Effector memory CD8-positive, alpha-beta T cell (primary cell): ENCODE measurements around the gene ANKRD18B.
"Not testable (repeated sequence)": the region's sequence is repeated elsewhere in the genome, so short reads cannot be mapped to it uniquely, and the experiment has no call there.

Source experiments
- ATAC-seq: fragments of 150-1000 bp; cut with Tn5 transposase; replicated peaks from 2 replicates; pipeline ENCODE4 v1.10.0; 2021; ENCODE audit warnings: mild to moderate bottlenecking, moderate library complexity
- DNase-seq, 3 experiments: peaks; one replicate each; pipeline ENCODE4 v3.0.0; 2021
- H3K27ac Mint-ChIP-seq, 2 donors: one replicate each; pipeline ENCODE4 v1.8.0; 2022; ENCODE audit warnings: mild to moderate bottlenecking in 2 of 2, mixed read lengths in 2 of 2, moderate library complexity in 2 of 2
- H3K27me3 Mint-ChIP-seq, 2 donors: one replicate each; pipeline ENCODE4 v1.8.0; 2022; ENCODE audit warnings: mixed read lengths in 2 of 2
- H3K36me3 Mint-ChIP-seq: one replicate; pipeline ENCODE4 v1.8.0; 2022; ENCODE audit warnings: mild to moderate bottlenecking, moderate library complexity, mixed read lengths; ENCODE audit not compliant: insufficient read depth
- H3K4me1 Mint-ChIP-seq, 2 donors: one replicate each; pipeline ENCODE4 v1.8.0; 2022; ENCODE audit warnings: low read depth in 2 of 2, mixed read lengths in 2 of 2
- H3K4me3 Mint-ChIP-seq, 2 donors: one replicate each; pipeline ENCODE4 v1.8.0; 2022; ENCODE audit warnings: mild to moderate bottlenecking in 2 of 2, mixed read lengths in 2 of 2, moderate library complexity in 2 of 2
- H3K9me3 Mint-ChIP-seq, 2 donors: one replicate each; pipeline ENCODE4 v1.8.0; 2022; ENCODE audit warnings: mixed read lengths in 2 of 2

Gene ANKRD18B

DNA sequence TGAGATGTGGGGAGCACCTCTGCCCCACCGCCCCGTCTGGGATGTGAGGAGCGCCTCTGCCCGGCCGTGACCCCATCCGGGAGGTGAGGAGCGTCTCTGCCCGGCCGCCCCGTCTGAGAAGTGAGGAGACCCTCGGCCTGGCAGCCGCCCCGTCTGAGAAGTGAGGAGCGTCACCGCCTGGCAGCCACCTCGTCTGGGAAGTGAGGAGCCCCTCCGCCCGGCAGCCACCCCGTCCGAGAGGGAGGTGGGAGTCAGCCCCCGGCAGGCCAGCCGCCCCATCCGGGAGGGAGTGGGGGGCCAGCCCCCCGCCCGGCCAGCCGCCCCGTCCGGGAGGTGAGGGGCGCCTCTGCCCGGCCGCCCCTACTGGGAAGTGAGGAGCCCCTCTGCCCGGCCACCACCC lies 76.9 kb downstream of the ANKRD18B start:
- not testable (repeated sequence) for DNase-seq, H3K36me3 Mint-ChIP-seq, H3K4me1 Mint-ChIP-seq, H3K27me3 Mint-ChIP-seq, H3K4me3 Mint-ChIP-seq, ATAC-seq, H3K9me3 Mint-ChIP-seq, H3K27ac Mint-ChIP-seq

GRCh38 chr9:33604249-33604648 lies 80.2 kb downstream of the ANKRD18B start:
- H3K4me3 Mint-ChIP-seq, DNase-seq, ATAC-seq, H3K9me3 Mint-ChIP-seq, H3K27ac Mint-ChIP-seq, H3K36me3 Mint-ChIP-seq, H3K4me1 Mint-ChIP-seq: not testable (repeated sequence)
- H3K27me3 Mint-ChIP-seq, result peaks cover 15 to 16% of the 10 kb centered on the region in 2 donors

- not testable (repeated sequence) for H3K4me1 Mint-ChIP-seq, ATAC-seq, H3K4me3 Mint-ChIP-seq, H3K9me3 Mint-ChIP-seq, H3K36me3 Mint-ChIP-seq, H3K27ac Mint-ChIP-seq, DNase-seq
- peaks cover 15 to 16% of the 10 kb centered on the region in 2 donors for H3K27me3 Mint-ChIP-seq
Measured at GRCh38 chr9:33604936-33605335, 80.9 kb downstream of the ANKRD18B start.

DNA sequence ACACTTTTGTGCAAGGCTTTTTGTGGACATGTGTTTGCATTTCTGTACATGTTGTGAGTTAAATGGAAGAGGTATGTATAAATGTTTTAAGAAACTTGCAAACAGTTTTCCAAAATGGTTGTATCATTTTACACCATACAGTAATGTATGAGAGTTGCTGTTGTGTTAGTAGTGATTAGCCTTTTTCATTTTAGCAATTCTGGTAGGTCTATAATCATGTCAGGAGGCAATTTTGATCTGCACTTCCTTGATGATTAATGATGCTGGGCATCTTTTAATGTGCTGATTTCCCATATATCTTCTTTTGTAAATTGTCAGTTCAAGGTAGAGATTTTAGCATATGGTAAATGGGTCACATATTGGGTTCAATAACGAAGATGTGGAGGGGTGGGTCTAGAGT lies 87.3 kb downstream of the ANKRD18B start:
- no peaks in the 10 kb centered on the region for H3K36me3 Mint-ChIP-seq
- DNase-seq (no peak), ATAC-seq (no peak)
- peaks cover 0 to 4% of the 10 kb centered on the region in 2 donors for H3K9me3 Mint-ChIP-seq
- H3K4me3 Mint-ChIP-seq, result no peak overlapping the region
- peaks cover 49 to 59% of the 10 kb centered on the region in 2 donors for H3K27me3 Mint-ChIP-seq
- H3K4me1 Mint-ChIP-seq, result no peaks in the 10 kb centered on the region
- H3K27ac Mint-ChIP-seq, result no peak overlapping the region

- H3K27me3 Mint-ChIP-seq, result peaks cover 57 to 62% of the 10 kb centered on the region in 2 donors
- not testable (repeated sequence) for H3K36me3 Mint-ChIP-seq, H3K27ac Mint-ChIP-seq, H3K9me3 Mint-ChIP-seq, H3K4me1 Mint-ChIP-seq, H3K4me3 Mint-ChIP-seq, ATAC-seq, DNase-seq
Measured at GRCh38 chr9:33612410-33612809, 88.4 kb downstream of the ANKRD18B start.

GRCh38 chr9:33614001-33614687 lies 90.1 kb downstream of the ANKRD18B start:
- no peaks in the 10 kb centered on the region for H3K36me3 Mint-ChIP-seq
- H3K4me1 Mint-ChIP-seq, result peaks cover 0 to 3% of the 10 kb centered on the region in 2 donors
- no peak overlapping the region for H3K4me3 Mint-ChIP-seq
- H3K27me3 Mint-ChIP-seq, result peaks cover 56 to 65% of the 10 kb centered on the region in 2 donors
- H3K27ac Mint-ChIP-seq, result no peak overlapping the region
- DNase-seq, result no peak
- no peak for ATAC-seq
- H3K9me3 Mint-ChIP-seq, result peaks cover 0 to 4% of the 10 kb centered on the region in 2 donors

- H3K27me3 Mint-ChIP-seq, result peaks cover 51 to 68% of the 10 kb centered on the region in 2 donors
- not testable (repeated sequence) for ATAC-seq, H3K27ac Mint-ChIP-seq, H3K9me3 Mint-ChIP-seq, DNase-seq, H3K36me3 Mint-ChIP-seq, H3K4me3 Mint-ChIP-seq, H3K4me1 Mint-ChIP-seq
Measured at GRCh38 chr9:33618370-33618769, 94.3 kb downstream of the ANKRD18B start.

DNA sequence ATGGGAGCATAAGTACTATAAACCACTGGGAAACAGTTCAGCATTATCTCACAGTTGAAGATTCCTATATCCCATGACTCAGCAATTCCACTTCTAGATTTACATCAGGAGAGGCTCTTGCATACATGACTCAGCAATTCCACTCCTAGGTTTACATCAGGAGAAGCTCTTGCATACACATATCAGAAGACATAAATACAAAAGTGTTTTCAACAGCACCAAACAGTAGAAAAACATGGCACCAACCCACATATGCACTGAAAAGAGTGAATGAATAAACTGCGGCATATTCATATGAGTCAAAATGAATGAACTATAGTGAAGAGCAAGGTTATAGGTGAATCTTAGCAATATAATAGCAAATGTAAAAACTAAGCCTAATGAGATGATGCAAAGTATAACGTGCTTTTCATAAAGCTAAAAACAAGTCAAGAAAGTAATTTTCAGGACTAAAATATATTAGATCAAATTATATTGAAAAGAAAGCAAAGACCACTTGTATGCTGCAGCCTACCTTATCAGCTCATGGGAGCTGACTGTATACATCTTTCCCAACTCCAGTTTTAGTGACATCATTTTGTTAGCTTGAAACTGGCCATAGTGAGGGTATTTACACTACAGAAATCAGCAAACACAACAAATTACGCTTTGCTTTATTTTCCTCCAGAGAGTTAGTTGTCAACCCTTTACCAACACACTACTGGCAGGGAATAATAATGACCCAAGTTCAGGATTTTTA lies 95.8 kb downstream of the ANKRD18B start:
- H3K4me1 Mint-ChIP-seq, result peaks cover 0 to 7% of the 10 kb centered on the region in 2 donors
- no peaks in the 10 kb centered on the region for H3K36me3 Mint-ChIP-seq
- H3K9me3 Mint-ChIP-seq, result no peaks in the 10 kb centered on the region
- peaks cover 61 to 73% of the 10 kb centered on the region in 2 donors for H3K27me3 Mint-ChIP-seq
- ATAC-seq, result no peak
- DNase-seq, result no peak
- H3K4me3 Mint-ChIP-seq, result no peak overlapping the region
- no peak overlapping the region for H3K27ac Mint-ChIP-seq

GRCh38 chr9:33620738-33621439 lies 96.8 kb downstream of the ANKRD18B start:
- Mint-ChIP-seq H3K36me3 (no peaks in the 10 kb centered on the region), H3K4me1 (peaks cover 0 to 7% of the 10 kb centered on the region in 2 donors), H3K4me3 (no peak overlapping the region), H3K9me3 (no peaks in the 10 kb centered on the region), H3K27me3 (peaks cover 58 to 67% of the 10 kb centered on the region in 2 donors), H3K27ac (no peak overlapping the region)
- no peak for ATAC-seq
- no peak for DNase-seq
